ENCODE results near the gene BSND.

The BSND gene

DNA sequence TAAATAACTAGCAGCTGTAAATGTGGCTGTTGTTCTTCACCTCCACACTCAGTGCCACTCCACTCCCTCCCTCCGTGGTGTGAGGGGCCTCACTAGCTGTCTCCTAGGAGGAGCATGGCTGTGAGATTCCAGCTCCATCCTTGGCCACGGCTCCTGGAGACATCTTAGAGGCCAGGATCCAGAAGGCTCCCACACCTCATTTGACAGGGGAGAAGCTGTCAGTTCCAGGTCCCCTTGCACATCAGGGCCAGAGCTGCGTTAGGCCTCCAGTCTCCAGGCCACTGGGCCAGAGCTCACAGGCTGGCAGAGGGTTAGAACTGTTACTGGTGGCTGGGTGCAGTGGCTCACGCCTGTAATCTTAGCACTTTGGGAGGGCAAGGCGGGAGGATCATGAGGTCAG is 55.7 kb downstream of the BSND start:
- DNase-seq (ENCODE audit: low spot score in 2 of 2) = no peak
- H3K36me3 ChIP-seq (replicated peaks) = no peaks in the 10 kb centered on the region

DNA sequence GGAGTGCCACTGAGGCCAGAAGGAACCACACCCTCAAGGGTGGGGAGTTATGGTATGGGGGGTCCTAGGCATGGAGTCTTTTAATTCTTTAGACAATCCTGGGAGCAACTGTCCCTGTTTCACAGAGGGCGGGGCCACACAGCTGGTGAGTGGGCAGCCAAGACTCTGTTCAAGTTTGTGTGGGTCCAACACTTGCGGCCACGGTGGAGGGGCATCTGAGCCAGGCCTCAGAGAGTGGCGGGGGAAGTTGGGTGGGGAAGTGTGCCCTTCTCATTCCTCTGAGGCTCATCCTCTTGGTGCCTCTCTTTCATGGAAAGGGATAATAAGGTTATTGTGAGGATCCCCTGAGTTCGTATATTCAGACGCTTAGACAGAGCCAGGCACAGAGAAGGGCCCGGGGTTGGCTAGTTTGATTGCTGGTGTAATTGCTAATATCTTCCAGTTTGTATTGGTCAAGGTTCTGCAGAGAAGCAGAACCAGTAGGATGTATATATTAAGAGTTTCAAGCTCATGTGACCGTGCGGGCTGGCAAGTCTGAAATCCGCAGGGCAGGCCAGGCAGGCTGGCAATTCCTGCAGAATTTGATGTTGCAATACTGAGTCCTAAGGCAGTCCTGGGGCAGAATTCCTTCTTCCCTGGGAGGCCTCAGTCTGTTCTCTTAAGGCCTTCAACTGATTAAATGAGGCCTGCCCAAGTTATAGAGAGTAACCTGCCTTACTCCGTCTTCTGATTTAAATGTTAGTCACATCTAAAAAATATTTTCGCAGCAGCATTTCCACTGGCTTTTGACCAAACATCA is 56.5 kb downstream of the BSND start:
- Histone ChIP-seq H3K27me3 (ENCODE audit: low read depth) (no peaks in the 10 kb centered on the region), H3K36me3 (replicated peaks) (no peaks in the 10 kb centered on the region), H3K4me1 (no peaks in the 10 kb centered on the region), H3K4me3 (no peak overlapping the region), H3K9me3 (no peaks in the 10 kb centered on the region)
- in situ Hi-C loops (cut with MboI; ENCODE audit: low sequenced_read_pairs) = no loop called here
- no peak for DNase-seq (ENCODE audit: low spot score in 2 of 2)

More for the DNA sequence above, 55.7 kb downstream of the BSND start:
- in situ Hi-C loops (cut with MboI; ENCODE audit: low sequenced_read_pairs) = no loop called here
- no peaks in the 10 kb centered on the region for H3K4me1 ChIP-seq
- H3K9me3 ChIP-seq = no peaks in the 10 kb centered on the region
- no peak overlapping the region for H3K4me3 ChIP-seq
- H3K27me3 ChIP-seq (ENCODE audit: low read depth) = no peaks in the 10 kb centered on the region

DNA sequence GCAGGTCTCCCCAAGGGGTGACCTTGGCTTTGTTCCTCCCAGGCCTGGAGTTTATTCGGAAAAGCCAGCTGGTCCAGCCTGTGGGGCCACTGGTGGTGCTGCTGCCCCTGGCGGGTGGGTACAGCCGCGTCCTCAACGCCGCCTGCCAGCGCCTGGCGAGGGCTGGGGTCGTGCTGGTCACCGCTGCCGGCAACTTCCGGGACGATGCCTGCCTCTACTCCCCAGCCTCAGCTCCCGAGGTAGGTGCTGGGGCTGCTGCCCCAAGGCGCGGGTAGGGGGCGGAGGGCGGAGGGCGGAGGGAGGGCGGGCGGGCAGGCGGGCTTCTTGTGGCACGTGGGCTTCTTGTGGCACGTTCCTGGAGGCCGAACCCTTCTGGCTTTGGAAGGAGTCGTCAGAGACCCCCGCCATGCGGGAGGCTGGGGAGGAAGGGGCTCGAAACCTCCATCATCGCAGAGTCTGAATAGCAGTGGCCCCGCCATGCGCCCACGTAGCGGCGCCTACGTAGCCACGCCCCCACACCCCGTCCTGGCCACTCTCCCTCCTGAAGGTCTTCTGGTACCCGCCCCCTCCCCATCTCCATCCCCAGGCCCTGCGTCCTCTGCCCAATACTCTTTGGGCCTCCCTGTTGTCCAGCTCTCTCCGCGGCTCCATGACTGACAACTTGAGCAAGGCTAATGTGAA is 57.4 kb downstream of the BSND start:
- no peaks in the 10 kb centered on the region for H3K27me3 ChIP-seq (ENCODE audit: low read depth)
- no peaks in the 10 kb centered on the region for H3K9me3 ChIP-seq
- no peaks in the 10 kb centered on the region for H3K4me1 ChIP-seq
- in situ Hi-C loops (cut with MboI; ENCODE audit: low sequenced_read_pairs) = no loop called here
- H3K36me3 ChIP-seq (replicated peaks) = no peaks in the 10 kb centered on the region
- DNase-seq (ENCODE audit: low spot score in 2 of 2) = no peak
- no peak overlapping the region for H3K4me3 ChIP-seq

DNA sequence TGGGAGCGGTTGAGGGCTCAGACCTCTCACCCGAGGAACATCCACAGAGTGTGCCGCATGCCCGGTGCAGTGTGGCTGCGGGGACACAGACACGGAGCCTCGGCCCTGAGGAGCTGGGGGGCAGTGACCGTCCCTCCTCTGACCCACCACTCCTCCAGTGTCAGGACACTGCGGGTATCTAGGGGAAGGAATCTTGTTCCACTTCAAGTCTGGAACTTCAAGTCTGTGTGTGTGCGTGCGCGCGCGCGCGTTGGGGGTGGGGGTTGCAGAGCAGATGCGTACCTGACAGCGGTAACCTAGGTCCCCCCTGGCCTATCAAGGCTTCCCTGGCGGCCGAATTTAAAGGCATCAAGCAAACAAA is 57.9 kb downstream of the BSND start:
- no peaks in the 10 kb centered on the region for H3K4me1 ChIP-seq
- H3K27me3 ChIP-seq (ENCODE audit: low read depth) = no peaks in the 10 kb centered on the region
- no peaks in the 10 kb centered on the region for H3K9me3 ChIP-seq
- no peak overlapping the region for H3K4me3 ChIP-seq
- in situ Hi-C loops (cut with MboI; ENCODE audit: low sequenced_read_pairs) = no loop called here
- no peak for DNase-seq (ENCODE audit: low spot score in 2 of 2)
- no peaks in the 10 kb centered on the region for H3K36me3 ChIP-seq (replicated peaks)

DNA sequence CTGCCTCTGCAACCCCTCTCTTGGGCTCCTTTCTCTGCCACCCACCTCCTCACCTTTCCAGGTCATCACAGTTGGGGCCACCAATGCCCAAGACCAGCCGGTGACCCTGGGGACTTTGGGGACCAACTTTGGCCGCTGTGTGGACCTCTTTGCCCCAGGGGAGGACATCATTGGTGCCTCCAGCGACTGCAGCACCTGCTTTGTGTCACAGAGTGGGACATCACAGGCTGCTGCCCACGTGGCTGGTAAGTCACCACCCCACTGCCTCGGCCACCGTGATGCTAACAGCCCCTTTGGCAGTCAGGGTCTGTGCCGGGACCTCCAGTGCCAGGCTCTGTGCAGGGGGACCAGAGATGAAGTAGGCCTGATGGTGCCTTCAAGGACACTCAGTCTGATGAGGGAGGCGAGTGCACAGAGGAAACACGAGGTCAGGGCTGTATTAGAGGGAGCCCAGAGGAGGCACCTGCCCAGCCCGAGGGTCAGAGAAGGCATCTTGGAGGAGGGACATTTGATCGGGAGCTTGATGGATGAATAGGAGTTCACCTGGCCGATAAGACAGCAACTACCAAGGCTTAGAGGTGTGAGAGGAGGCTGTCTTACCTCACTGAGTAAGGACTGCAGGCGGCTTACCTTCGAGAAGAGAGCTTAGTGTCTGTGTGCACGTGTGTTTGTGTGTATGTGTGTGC is 58.7 kb downstream of the BSND start:
- no peaks in the 10 kb centered on the region for H3K36me3 ChIP-seq (replicated peaks)

DNA sequence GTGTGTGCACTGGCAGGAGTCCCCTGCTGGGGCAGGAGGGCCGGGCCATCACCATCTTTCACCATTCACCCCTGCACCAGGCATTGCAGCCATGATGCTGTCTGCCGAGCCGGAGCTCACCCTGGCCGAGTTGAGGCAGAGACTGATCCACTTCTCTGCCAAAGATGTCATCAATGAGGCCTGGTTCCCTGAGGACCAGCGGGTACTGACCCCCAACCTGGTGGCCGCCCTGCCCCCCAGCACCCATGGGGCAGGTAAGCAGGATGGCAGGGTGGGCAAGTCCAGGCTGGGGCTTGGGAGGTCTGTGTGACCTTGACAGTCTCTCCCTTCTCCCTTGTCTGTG is 59.2 kb downstream of the BSND start:
- H3K36me3 ChIP-seq (replicated peaks) = no peaks in the 10 kb centered on the region
- H3K4me3 ChIP-seq = no peak overlapping the region
- no peaks in the 10 kb centered on the region for H3K9me3 ChIP-seq
- in situ Hi-C loops (cut with MboI; ENCODE audit: low sequenced_read_pairs) = no loop called here
- H3K27me3 ChIP-seq (ENCODE audit: low read depth) = no peaks in the 10 kb centered on the region
- H3K4me1 ChIP-seq = no peaks in the 10 kb centered on the region
- no peak for DNase-seq (ENCODE audit: low spot score in 2 of 2)

More for the DNA sequence above, 58.7 kb downstream of the BSND start:
- no peaks in the 10 kb centered on the region for H3K27me3 ChIP-seq (ENCODE audit: low read depth)
- DNase-seq (ENCODE audit: low spot score in 2 of 2) = no peak
- H3K9me3 ChIP-seq = no peaks in the 10 kb centered on the region
- in situ Hi-C loops (cut with MboI; ENCODE audit: low sequenced_read_pairs) = no loop called here
- H3K4me3 ChIP-seq = no peak overlapping the region
- no peaks in the 10 kb centered on the region for H3K4me1 ChIP-seq

DNA sequence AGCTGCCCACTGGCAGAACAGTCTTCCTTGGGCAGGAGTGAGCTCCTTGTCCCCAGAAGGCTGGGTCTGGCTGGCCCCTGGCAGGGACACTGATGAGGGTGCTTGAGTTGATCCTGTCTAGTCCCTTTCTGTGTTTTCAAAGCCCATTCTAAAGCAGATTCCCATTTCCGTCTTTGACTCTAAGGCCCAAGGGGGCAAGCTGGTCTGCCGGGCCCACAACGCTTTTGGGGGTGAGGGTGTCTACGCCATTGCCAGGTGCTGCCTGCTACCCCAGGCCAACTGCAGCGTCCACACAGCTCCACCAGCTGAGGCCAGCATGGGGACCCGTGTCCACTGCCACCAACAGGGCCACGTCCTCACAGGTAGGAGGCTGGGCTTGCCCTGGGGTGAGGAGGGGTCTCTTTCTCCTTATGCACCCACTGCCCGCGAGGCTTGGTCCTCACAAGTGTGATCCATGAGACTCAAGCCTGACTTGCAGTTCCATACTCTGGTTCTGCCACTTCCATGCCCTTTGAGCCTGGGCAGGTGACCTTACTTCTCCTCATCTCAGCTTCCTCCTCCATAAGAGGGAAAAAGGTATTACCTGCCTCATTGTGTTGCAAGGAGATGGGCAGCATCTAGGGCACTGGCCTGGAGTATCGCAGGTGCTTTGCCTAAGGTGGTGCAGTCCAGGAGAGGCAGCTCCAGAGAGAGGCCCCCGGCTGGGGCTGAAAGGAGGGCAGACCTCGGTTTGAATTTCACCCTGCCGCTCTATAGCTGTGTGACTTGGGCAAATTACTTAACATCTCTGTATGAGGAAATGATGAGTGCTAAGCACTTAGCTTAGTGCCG is 60.8 kb downstream of the BSND start:
- Histone ChIP-seq H3K9me3 (no peaks in the 10 kb centered on the region), H3K4me1 (no peaks in the 10 kb centered on the region), H3K36me3 (replicated peaks) (no peaks in the 10 kb centered on the region), H3K4me3 (no peak overlapping the region), H3K27me3 (ENCODE audit: low read depth) (no peaks in the 10 kb centered on the region)
- in situ Hi-C loops (cut with MboI; ENCODE audit: low sequenced_read_pairs) = no loop called here
- no peak for DNase-seq (ENCODE audit: low spot score in 2 of 2)

DNA sequence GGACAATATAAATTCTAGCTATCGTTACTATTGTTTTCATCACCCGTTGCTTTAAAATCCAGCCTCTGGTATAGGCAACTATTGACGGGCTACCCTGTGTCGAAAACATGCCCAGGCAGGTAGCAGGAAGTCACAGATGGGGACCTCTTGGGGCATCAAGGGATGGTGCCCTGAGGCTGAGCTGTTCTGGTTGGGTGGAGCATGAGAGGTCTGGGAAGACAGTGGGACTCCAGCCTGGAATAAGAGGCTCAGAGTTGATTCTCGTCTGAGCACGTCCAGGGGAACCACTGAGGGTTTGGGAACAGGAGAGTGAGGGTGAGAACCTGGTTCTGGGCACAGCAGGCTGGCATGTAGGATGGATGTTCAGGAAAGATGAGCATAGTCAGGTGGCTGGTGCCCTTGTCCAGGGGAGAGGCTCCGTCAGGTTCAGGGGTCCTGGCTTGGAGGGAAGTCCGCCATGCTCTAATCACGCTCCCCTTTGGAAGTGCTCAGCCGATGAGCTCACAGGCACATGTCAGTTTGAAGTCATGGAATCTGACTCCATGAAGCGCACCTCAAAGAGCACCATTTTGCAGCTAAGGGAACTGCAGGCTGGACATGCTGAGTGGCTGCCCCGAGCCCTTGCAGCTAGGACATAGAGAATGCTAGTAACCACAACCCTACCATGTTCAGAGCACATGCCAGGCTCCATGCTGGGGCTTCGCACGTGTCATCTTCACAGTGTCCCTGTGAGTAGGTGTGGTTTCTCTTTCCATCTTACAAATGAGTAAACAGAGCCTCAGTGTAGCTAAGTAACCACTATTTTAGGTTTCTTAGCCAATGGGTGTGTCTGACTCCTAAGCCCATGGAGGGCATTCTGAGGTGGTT is 61.6 kb downstream of the BSND start:
- Histone ChIP-seq H3K4me3 (no peak overlapping the region), H3K9me3 (no peaks in the 10 kb centered on the region), H3K36me3 (replicated peaks) (no peaks in the 10 kb centered on the region), H3K27me3 (ENCODE audit: low read depth) (no peaks in the 10 kb centered on the region), H3K4me1 (no peaks in the 10 kb centered on the region)
- in situ Hi-C loops (cut with MboI; ENCODE audit: low sequenced_read_pairs) = no loop called here
- no peak for DNase-seq (ENCODE audit: low spot score in 2 of 2)

DNA sequence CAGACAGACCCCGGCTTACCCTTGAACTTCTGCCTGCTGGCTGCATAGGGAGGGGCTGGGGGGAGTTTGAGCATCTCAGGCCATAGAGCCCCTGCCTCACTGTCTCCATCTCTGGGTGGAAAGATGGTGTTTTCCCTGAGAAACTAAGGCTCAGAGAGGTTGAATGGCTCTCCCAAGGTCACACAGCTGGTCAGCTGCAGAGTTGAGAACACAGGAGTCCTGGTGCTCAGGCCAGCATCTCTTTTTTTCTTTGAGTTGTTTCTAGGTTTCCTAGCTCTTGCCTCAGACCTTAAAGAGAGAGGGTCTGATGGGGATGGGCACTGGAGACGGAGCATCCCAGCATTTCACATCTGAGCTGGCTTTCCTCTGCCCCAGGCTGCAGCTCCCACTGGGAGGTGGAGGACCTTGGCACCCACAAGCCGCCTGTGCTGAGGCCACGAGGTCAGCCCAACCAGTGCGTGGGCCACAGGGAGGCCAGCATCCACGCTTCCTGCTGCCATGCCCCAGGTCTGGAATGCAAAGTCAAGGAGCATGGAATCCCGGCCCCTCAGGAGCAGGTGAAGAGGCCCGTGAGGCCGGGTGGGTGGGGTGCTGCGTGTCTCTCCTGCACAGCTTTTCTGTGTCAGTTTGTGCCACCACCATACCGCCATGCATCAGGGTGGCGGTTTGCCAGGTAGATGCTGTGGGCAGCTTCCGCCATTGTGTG is 62.4 kb downstream of the BSND start:
- in situ Hi-C loops (cut with MboI; ENCODE audit: low sequenced_read_pairs) = no loop called here
- no peak for DNase-seq (ENCODE audit: low spot score in 2 of 2)
- H3K4me1 ChIP-seq = no peaks in the 10 kb centered on the region
- H3K9me3 ChIP-seq = no peaks in the 10 kb centered on the region
- H3K4me3 ChIP-seq = no peak overlapping the region
- H3K36me3 ChIP-seq (replicated peaks) = no peaks in the 10 kb centered on the region; the same call in 1 of the 2 replicates
- H3K27me3 ChIP-seq (ENCODE audit: low read depth) = no peaks in the 10 kb centered on the region

Measured in HAP-1 (cell line).